Immature natural killer cell (primary cell): ENCODE measurements around the gene XPNPEP2. TPM values are rescaled to one million over a fixed set of nuclear protein-coding genes. Genes with fewer than 3 reads are reported as not detected.

Experiments used
- DNase-seq, 3 donors: peaks; one replicate each; pipeline ENCODE4 v3.0.0; 2022; ENCODE audit warnings: mixed read lengths in 1 of 3
- H3K27ac Mint-ChIP-seq, 6 donors: one replicate each; pipeline ENCODE4 v1.8.0; 2020; ENCODE audit warnings: mixed read lengths in 6 of 6, mild to moderate bottlenecking in 5 of 6, inconsistent platforms in 4 of 6, moderate library complexity in 3 of 6
- H3K27me3 Mint-ChIP-seq, 3 donors: one replicate each; pipeline ENCODE4 v1.8.0; 2020 to 2021; ENCODE audit warnings: low read depth in 3 of 3, mild to moderate bottlenecking in 3 of 3, mixed read lengths in 3 of 3, moderate library complexity in 3 of 3, inconsistent platforms in 1 of 3
- H3K36me3 Mint-ChIP-seq, 3 donors: one replicate each; pipeline ENCODE4 v1.8.0; 2020; ENCODE audit warnings: mixed read lengths in 3 of 3, inconsistent platforms in 2 of 3, mild to moderate bottlenecking in 2 of 3
- H3K4me1 Mint-ChIP-seq, 2 donors: one replicate each; pipeline ENCODE4 v1.8.0; 2020; ENCODE audit warnings: inconsistent platforms in 2 of 2, mild to moderate bottlenecking in 2 of 2, mixed read lengths in 2 of 2, moderate library complexity in 1 of 2
- H3K4me3 Mint-ChIP-seq, 5 donors: one replicate each; pipeline ENCODE4 v1.8.0; 2020; ENCODE audit warnings: mild to moderate bottlenecking in 5 of 5, mixed read lengths in 5 of 5, inconsistent platforms in 3 of 5, moderate library complexity in 3 of 5
- H3K9me3 Mint-ChIP-seq, 6 donors: one replicate each; pipeline ENCODE4 v1.8.0; 2020; ENCODE audit warnings: mild to moderate bottlenecking in 6 of 6, mixed read lengths in 6 of 6, inconsistent platforms in 4 of 6, moderate library complexity in 3 of 6
- polyA plus RNA-seq, 3 donors: library from polyadenylated mRNA; unstranded; fragments of 300-500 nt; fragmentation: Illumina TruSeq; gene quantifications; one replicate each; pipeline ENCODE4 v1.2.3, GENCODE V29; 2021

The XPNPEP2 gene
- polyA plus RNA-seq, 3 donors from 2014 or later, result 0.60 to 2.9 (median 2.7) TPM

DNA sequence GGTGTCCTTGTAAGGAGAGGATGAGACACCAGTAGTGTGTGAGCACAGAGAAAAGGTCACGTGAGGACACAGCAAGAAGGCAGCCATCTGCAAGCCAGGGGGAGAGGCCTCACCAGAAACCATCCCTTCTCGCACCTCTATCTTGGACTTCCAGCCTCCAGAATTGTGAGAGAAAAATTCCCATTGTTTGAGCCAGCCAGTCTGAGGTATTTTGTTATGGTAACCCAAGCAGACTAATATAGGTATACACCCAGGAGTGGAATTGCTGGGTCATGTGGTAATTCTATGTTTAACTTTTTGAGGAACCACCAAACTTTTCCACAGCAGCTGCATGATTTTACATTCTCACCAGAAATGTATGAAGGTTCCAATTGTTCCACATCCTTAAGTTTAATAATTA is 79.3 kb downstream of the XPNPEP2 start:
- H3K4me3 Mint-ChIP-seq, result no peak overlapping the region
- peaks cover 0 to 4% of the 10 kb centered on the region in 2 donors for H3K4me1 Mint-ChIP-seq
- H3K9me3 Mint-ChIP-seq, result no peaks in the 10 kb centered on the region
- H3K27me3 Mint-ChIP-seq, result no peaks in the 10 kb centered on the region
- DNase-seq, result no peak
- H3K36me3 Mint-ChIP-seq, result peaks cover 0 to 3% (median 0%) of the 10 kb centered on the region in 3 donors
- H3K27ac Mint-ChIP-seq, result no peak overlapping the region

Other genes starting within 250 kb of the XPNPEP2 start
- gene SMARCA1, start 215.5 kb upstream of the XPNPEP2 start, polyA plus RNA-seq, result under 1 TPM in 2 of 3 donors, not detected in 1; 0.28 to 0.89 TPM
- under 1 TPM in 1 of 3 donors, not detected in 2; 0.31 TPM for gene OCRL, start 198.7 kb upstream of the XPNPEP2 start, polyA plus RNA-seq
- gene APLN, start 84.0 kb upstream of the XPNPEP2 start, polyA plus RNA-seq, result not detected
- 100 to 1,000 TPM; 254 to 569 (median 270) TPM for gene SASH3, start 41.0 kb downstream of the XPNPEP2 start, polyA plus RNA-seq
- 1 to 10 TPM; 1.4 to 2.2 (median 1.6) TPM for gene ZDHHC9, start 104.9 kb downstream of the XPNPEP2 start, polyA plus RNA-seq
- gene UTP14A, start 167.2 kb downstream of the XPNPEP2 start, polyA plus RNA-seq, result 10 to 100 TPM in 1 of 3 donors, 1 to 10 TPM in 2; 1.9 to 10.8 (median 5.5) TPM
- gene BCORL1, start 243.7 kb downstream of the XPNPEP2 start, polyA plus RNA-seq, result 1 to 10 TPM in 1 of 3 donors, under 1 TPM in 1, not detected in 1; 0.59 to 2.8 TPM